PC-9 (cell line): ENCODE results near the gene PHYHD1.

Experiments used
- EZH2 ChIP-seq: fragments of 200-600 bp; sonication (generic); IDR thresholded peaks from 2 replicates; pipeline ENCODE4 v1.8.0; 2017; ENCODE audit warnings: antibody characterized with exemption, low read depth
- TF ChIP-seq, protein P1 (sequence below): fragments of 200-600 bp; sonication (generic); conservative IDR thresholded peaks from 2 replicates; pipeline ENCODE4 v1.6.1; 2017; ENCODE audit warnings: mixed run types, antibody characterized with exemption, mild to moderate bottlenecking, moderate library complexity

DNA sequence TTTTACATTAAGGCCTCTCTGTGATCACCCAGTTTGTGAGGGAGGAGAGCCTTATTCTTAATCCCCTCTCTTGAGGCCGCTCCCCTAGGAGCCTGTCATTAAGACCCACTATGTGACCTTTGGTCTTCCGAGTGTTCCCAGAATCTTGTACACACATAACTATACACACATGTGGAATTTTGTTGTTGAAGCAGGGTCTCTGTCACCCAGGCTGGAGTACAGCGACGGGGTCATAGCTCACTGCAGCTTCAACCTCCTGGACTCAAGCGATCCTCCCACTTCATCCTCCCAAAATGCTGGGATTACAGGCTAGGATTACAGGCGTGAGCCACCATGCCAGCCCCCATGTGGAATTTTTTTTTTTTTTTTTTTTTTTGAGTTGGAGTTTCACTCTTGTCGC lies 14.8 kb upstream of the PHYHD1 start:
- TF ChIP-seq, protein P1, sequence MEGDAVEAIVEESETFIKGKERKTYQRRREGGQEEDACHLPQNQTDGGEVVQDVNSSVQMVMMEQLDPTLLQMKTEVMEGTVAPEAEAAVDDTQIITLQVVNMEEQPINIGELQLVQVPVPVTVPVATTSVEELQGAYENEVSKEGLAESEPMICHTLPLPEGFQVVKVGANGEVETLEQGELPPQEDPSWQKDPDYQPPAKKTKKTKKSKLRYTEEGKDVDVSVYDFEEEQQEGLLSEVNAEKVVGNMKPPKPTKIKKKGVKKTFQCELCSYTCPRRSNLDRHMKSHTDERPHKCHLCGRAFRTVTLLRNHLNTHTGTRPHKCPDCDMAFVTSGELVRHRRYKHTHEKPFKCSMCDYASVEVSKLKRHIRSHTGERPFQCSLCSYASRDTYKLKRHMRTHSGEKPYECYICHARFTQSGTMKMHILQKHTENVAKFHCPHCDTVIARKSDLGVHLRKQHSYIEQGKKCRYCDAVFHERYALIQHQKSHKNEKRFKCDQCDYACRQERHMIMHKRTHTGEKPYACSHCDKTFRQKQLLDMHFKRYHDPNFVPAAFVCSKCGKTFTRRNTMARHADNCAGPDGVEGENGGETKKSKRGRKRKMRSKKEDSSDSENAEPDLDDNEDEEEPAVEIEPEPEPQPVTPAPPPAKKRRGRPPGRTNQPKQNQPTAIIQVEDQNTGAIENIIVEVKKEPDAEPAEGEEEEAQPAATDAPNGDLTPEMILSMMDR: no peak
- no peak for TF ChIP-seq EZH2
